Measurements from ENCODE around the gene WDFY3.

WDFY3 gene

GRCh38 chr4:84733343-84734033 is 233.0 kb downstream of the WDFY3 start:
- H3K27ac ChIP-seq (ENCODE audit: low read depth, low read length): no peak overlapping the region
- no peak overlapping the region for H2BK5ac ChIP-seq (ENCODE audit: low read length)
- no peak for DNase-seq
- no peaks in the 10 kb centered on the region for H3K4me1 ChIP-seq (ENCODE audit: control insufficient read depth, low read depth, low read length)
- H2BK15ac ChIP-seq (replicated peaks; ENCODE audit: low read depth): no peak overlapping the region
- no peaks in the 10 kb centered on the region for H3K36me3 ChIP-seq (ENCODE audit: control insufficient read depth, insufficient read depth, low read length)
- H3K27me3 ChIP-seq (ENCODE audit: insufficient read depth, low read length, poor library complexity): no peaks in the 10 kb centered on the region
- no peaks in the 10 kb centered on the region for H3K79me1 ChIP-seq (ENCODE audit: low read length)
- WGBS (ENCODE audit: extremely low coverage, insufficient coverage, low lambda C conversion rate): no CpG with 5 or more reads among the region's 13 CpGs
- H3K18ac ChIP-seq (ENCODE audit: low read length): no peak overlapping the region
- H3K23ac ChIP-seq (ENCODE audit: low read length): no peak overlapping the region
- no peak overlapping the region for H2BK120ac ChIP-seq (ENCODE audit: low read depth, low read length)
- H3K4ac ChIP-seq (ENCODE audit: low read depth, low read length): no peak overlapping the region
- H4K5ac ChIP-seq (ENCODE audit: low read length): no peak overlapping the region
- no peak overlapping the region for H4K8ac ChIP-seq (ENCODE audit: low read depth, low read length)
- no peaks in the 10 kb centered on the region for H3K79me2 ChIP-seq (ENCODE audit: control insufficient read depth, insufficient read depth, low read length)
- H3K9ac ChIP-seq (ENCODE audit: low read length): no peak overlapping the region
- no peak overlapping the region for H3K4me3 ChIP-seq (ENCODE audit: low read length)
- no peak overlapping the region for H2AK5ac ChIP-seq (ENCODE audit: low read length)
- no peak overlapping the region for H3K4me2 ChIP-seq (ENCODE audit: low read length)
- H3K56ac ChIP-seq (ENCODE audit: low read length): no peak overlapping the region

DNA sequence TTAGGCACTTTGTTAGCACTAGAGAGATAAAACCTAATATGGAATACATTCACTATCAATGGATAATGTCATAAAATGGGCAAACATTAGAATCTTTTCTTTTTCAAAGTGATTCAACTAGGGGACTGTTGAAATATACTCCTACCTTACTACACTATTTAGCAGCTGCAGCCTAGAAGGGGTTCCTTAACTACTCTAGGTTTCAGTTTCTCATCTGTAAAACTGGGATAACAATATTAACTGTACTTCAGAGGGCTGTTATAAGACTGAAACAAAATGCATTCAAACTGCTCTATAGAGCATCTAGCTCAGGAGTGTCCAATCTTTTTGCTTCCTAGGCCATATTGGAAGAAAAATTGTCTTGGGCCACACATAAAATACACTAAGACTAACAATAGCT is 236.1 kb downstream of the WDFY3 start:
- Histone ChIP-seq H3K27ac (ENCODE audit: low read depth, low read length) (no peak overlapping the region), H4K8ac (ENCODE audit: low read depth, low read length) (no peak overlapping the region), H3K23ac (ENCODE audit: low read length) (no peak overlapping the region), H3K56ac (ENCODE audit: low read length) (no peak overlapping the region), H2BK15ac (replicated peaks; ENCODE audit: low read depth) (no peak overlapping the region), H3K9ac (ENCODE audit: low read length) (no peak overlapping the region), H4K5ac (ENCODE audit: low read length) (no peak overlapping the region), H2BK120ac (ENCODE audit: low read depth, low read length) (no peak overlapping the region), H3K79me1 (ENCODE audit: low read length) (no peaks in the 10 kb centered on the region), H3K36me3 (ENCODE audit: control insufficient read depth, insufficient read depth, low read length) (no peaks in the 10 kb centered on the region), H3K27me3 (ENCODE audit: insufficient read depth, low read length, poor library complexity) (no peaks in the 10 kb centered on the region), H3K4me3 (ENCODE audit: low read length) (no peak overlapping the region), H3K4me2 (ENCODE audit: low read length) (no peak overlapping the region), H3K4ac (ENCODE audit: low read depth, low read length) (no peak overlapping the region), H2BK5ac (ENCODE audit: low read length) (no peak overlapping the region), H3K79me2 (ENCODE audit: control insufficient read depth, insufficient read depth, low read length) (no peaks in the 10 kb centered on the region), H3K18ac (ENCODE audit: low read length) (no peak overlapping the region), H3K4me1 (ENCODE audit: control insufficient read depth, low read depth, low read length) (no peaks in the 10 kb centered on the region), H2AK5ac (ENCODE audit: low read length) (no peak overlapping the region)
- no peak for DNase-seq

- Histone ChIP-seq H3K4me2 (ENCODE audit: low read length) (no peak overlapping the region), H4K8ac (ENCODE audit: low read depth, low read length) (no peak overlapping the region), H2BK15ac (replicated peaks; ENCODE audit: low read depth) (no peak overlapping the region), H3K23ac (ENCODE audit: low read length) (no peak overlapping the region), H3K27me3 (ENCODE audit: insufficient read depth, low read length, poor library complexity) (no peaks in the 10 kb centered on the region), H3K9ac (ENCODE audit: low read length) (no peak overlapping the region), H3K18ac (ENCODE audit: low read length) (no peak overlapping the region), H2AK5ac (ENCODE audit: low read length) (no peak overlapping the region), H3K56ac (ENCODE audit: low read length) (no peak overlapping the region), H3K79me1 (ENCODE audit: low read length) (no peaks in the 10 kb centered on the region), H3K4me3 (ENCODE audit: low read length) (no peak overlapping the region), H2BK120ac (ENCODE audit: low read depth, low read length) (no peak overlapping the region), H3K4me1 (ENCODE audit: control insufficient read depth, low read depth, low read length) (no peaks in the 10 kb centered on the region), H4K5ac (ENCODE audit: low read length) (no peak overlapping the region), H3K79me2 (ENCODE audit: control insufficient read depth, insufficient read depth, low read length) (no peaks in the 10 kb centered on the region), H2BK5ac (ENCODE audit: low read length) (no peak overlapping the region), H3K4ac (ENCODE audit: low read depth, low read length) (no peak overlapping the region), H3K36me3 (ENCODE audit: control insufficient read depth, insufficient read depth, low read length) (no peaks in the 10 kb centered on the region), H3K27ac (ENCODE audit: low read depth, low read length) (no peak overlapping the region)
- no CpG with 5 or more reads among the region's 1 CpG for WGBS (ENCODE audit: extremely low coverage, insufficient coverage, low lambda C conversion rate)
- no peak for DNase-seq
Measured at GRCh38 chr4:84727491-84727890, 239.0 kb downstream of the WDFY3 start.

DNA sequence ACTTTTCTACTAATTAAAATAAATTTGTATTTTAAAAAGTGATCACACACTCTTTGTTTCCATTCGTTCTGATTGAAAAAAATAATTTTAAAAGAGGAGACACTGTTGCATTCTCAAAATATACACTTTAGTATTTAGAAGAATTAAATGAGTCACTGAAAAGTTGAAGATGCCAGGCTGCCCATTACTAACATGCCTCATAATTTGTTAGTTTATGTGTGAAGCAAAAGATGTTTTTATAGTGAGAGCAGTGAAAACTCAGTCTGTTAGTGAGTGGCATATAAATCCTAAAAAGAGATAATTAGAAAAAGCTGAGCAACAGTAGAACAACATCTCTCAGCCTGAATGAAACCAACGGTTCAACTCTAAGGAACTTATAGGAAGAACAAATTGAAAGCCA is 240.1 kb downstream of the WDFY3 start:
- WGBS (ENCODE audit: extremely low coverage, insufficient coverage, low lambda C conversion rate): 100% methylated on average over 1 of the region's 2 CpGs
- no peak overlapping the region for H3K23ac ChIP-seq (ENCODE audit: low read length)

DNA sequence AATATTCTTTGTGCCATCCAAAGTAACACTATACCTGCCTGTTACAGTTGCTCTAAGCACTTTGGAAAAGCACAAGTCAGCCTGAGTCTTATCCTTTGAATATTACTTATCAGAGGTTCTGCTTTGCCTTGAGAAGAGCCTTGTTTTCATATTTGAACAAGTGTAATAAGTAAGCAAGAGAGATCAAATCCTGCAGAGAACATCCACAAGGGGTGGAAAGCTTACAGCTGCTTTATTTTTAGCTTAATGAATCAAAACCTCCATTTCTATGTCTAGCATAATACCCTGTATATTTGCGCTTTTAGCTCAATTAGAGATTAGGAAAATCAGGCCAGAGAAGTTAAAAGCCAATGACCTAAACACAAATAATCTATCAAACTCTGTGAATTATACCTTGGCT is 243.8 kb downstream of the WDFY3 start:
- H3K4me1 ChIP-seq (ENCODE audit: control insufficient read depth, low read depth, low read length): no peaks in the 10 kb centered on the region
- no peak for DNase-seq
- no peak overlapping the region for H3K4me3 ChIP-seq (ENCODE audit: low read length)
- H4K8ac ChIP-seq (ENCODE audit: low read depth, low read length): no peak overlapping the region
- no peak overlapping the region for H3K27ac ChIP-seq (ENCODE audit: low read depth, low read length)
- H2AK5ac ChIP-seq (ENCODE audit: low read length): no peak overlapping the region
- H3K79me2 ChIP-seq (ENCODE audit: control insufficient read depth, insufficient read depth, low read length): no peaks in the 10 kb centered on the region
- no peak overlapping the region for H3K18ac ChIP-seq (ENCODE audit: low read length)
- H3K36me3 ChIP-seq (ENCODE audit: control insufficient read depth, insufficient read depth, low read length): no peaks in the 10 kb centered on the region
- H3K56ac ChIP-seq (ENCODE audit: low read length): no peak overlapping the region
- no peak overlapping the region for H2BK120ac ChIP-seq (ENCODE audit: low read depth, low read length)
- H3K23ac ChIP-seq (ENCODE audit: low read length): no peak overlapping the region
- no CpG with 5 or more reads among the region's 1 CpG for WGBS (ENCODE audit: extremely low coverage, insufficient coverage, low lambda C conversion rate)
- H2BK15ac ChIP-seq (replicated peaks; ENCODE audit: low read depth): no peak overlapping the region
- H3K4ac ChIP-seq (ENCODE audit: low read depth, low read length): no peak overlapping the region
- no peak overlapping the region for H3K9ac ChIP-seq (ENCODE audit: low read length)
- no peak overlapping the region for H2BK5ac ChIP-seq (ENCODE audit: low read length)
- no peaks in the 10 kb centered on the region for H3K79me1 ChIP-seq (ENCODE audit: low read length)
- no peak overlapping the region for H3K4me2 ChIP-seq (ENCODE audit: low read length)
- H3K27me3 ChIP-seq (ENCODE audit: insufficient read depth, low read length, poor library complexity): no peaks in the 10 kb centered on the region
- H4K5ac ChIP-seq (ENCODE audit: low read length): no peak overlapping the region

More for the DNA sequence above, 240.1 kb downstream of the WDFY3 start:
- Histone ChIP-seq H4K5ac (ENCODE audit: low read length) (no peak overlapping the region), H3K27me3 (ENCODE audit: insufficient read depth, low read length, poor library complexity) (no peaks in the 10 kb centered on the region), H2AK5ac (ENCODE audit: low read length) (no peak overlapping the region), H3K79me1 (ENCODE audit: low read length) (no peaks in the 10 kb centered on the region), H3K4me1 (ENCODE audit: control insufficient read depth, low read depth, low read length) (no peaks in the 10 kb centered on the region), H3K18ac (ENCODE audit: low read length) (no peak overlapping the region), H3K4me3 (ENCODE audit: low read length) (no peak overlapping the region), H3K36me3 (ENCODE audit: control insufficient read depth, insufficient read depth, low read length) (no peaks in the 10 kb centered on the region), H2BK5ac (ENCODE audit: low read length) (no peak overlapping the region), H3K9ac (ENCODE audit: low read length) (no peak overlapping the region), H3K27ac (ENCODE audit: low read depth, low read length) (no peak overlapping the region), H4K8ac (ENCODE audit: low read depth, low read length) (no peak overlapping the region), H3K4ac (ENCODE audit: low read depth, low read length) (no peak overlapping the region), H3K56ac (ENCODE audit: low read length) (no peak overlapping the region), H3K79me2 (ENCODE audit: control insufficient read depth, insufficient read depth, low read length) (no peaks in the 10 kb centered on the region), H3K4me2 (ENCODE audit: low read length) (no peak overlapping the region), H2BK120ac (ENCODE audit: low read depth, low read length) (no peak overlapping the region), H2BK15ac (replicated peaks; ENCODE audit: low read depth) (no peak overlapping the region)
- no peak for DNase-seq

- Histone ChIP-seq H3K79me1 (ENCODE audit: low read length) (no peaks in the 10 kb centered on the region), H3K27me3 (ENCODE audit: insufficient read depth, low read length, poor library complexity) (no peaks in the 10 kb centered on the region), H3K79me2 (ENCODE audit: control insufficient read depth, insufficient read depth, low read length) (no peaks in the 10 kb centered on the region), H3K56ac (ENCODE audit: low read length) (no peak overlapping the region), H3K36me3 (ENCODE audit: control insufficient read depth, insufficient read depth, low read length) (no peaks in the 10 kb centered on the region), H2BK5ac (ENCODE audit: low read length) (no peak overlapping the region), H3K4me1 (ENCODE audit: control insufficient read depth, low read depth, low read length) (no peaks in the 10 kb centered on the region), H3K4me3 (ENCODE audit: low read length) (no peak overlapping the region), H3K27ac (ENCODE audit: low read depth, low read length) (no peak overlapping the region), H4K5ac (ENCODE audit: low read length) (no peak overlapping the region), H3K18ac (ENCODE audit: low read length) (no peak overlapping the region), H3K23ac (ENCODE audit: low read length) (no peak overlapping the region), H2BK15ac (replicated peaks; ENCODE audit: low read depth) (no peak overlapping the region), H3K9ac (ENCODE audit: low read length) (no peak overlapping the region), H4K8ac (ENCODE audit: low read depth, low read length) (no peak overlapping the region), H2BK120ac (ENCODE audit: low read depth, low read length) (no peak overlapping the region), H2AK5ac (ENCODE audit: low read length) (no peak overlapping the region), H3K4ac (ENCODE audit: low read depth, low read length) (no peak overlapping the region), H3K4me2 (ENCODE audit: low read length) (no peak overlapping the region)
- no peak for DNase-seq
Measured at GRCh38 chr4:84719115-84719514, 247.4 kb downstream of the WDFY3 start.
